Neural progenitor cell (in vitro differentiated cells): ENCODE data around the gene EML5. TPM values are rescaled to one million over a fixed set of nuclear protein-coding genes. Genes with fewer than 3 reads are reported as not detected.
A peak's percentile ranks its signal among the peaks of the same experiment; 100 is the strongest.

ENCODE experiments used
- DNase-seq: peaks from one replicate; pipeline ENCODE4 v3.0.0-alpha.2; 2016; ENCODE audit warnings: low spot score
- H2AFZ ChIP-seq: fragments of 200-600 bp; sonication (generic); replicated peaks from 2 replicates; pipeline ENCODE4 v1.6.1; 2016; ENCODE audit warnings: antibody characterized with exemption
- H3F3A ChIP-seq: fragments of 200-600 bp; sonication (generic); 2 replicates; pipeline ENCODE4 v1.6.1; 2016; ENCODE audit warnings: antibody characterized with exemption, low read depth
- H3K27ac ChIP-seq: fragments of 200-600 bp; sonication (generic); 2 replicates; pipeline ENCODE4 v1.5.1; 2016; ENCODE audit warnings: mild to moderate bottlenecking
- H3K27me3 ChIP-seq: fragments of 200-600 bp; sonication (generic); 2 replicates; pipeline ENCODE4 v1.6.1; 2016; ENCODE audit warnings: mild to moderate bottlenecking, moderate library complexity
- H3K36me3 ChIP-seq: fragments of 200-600 bp; sonication (generic); 2 replicates; pipeline ENCODE4 v1.5.1; 2016
- H3K4me1 ChIP-seq: fragments of 200-600 bp; sonication (generic); 2 replicates; pipeline ENCODE4 v1.6.1; 2016; ENCODE audit warnings: mixed run types
- H3K4me2 ChIP-seq: fragments of 200-600 bp; sonication (generic); 2 replicates; pipeline ENCODE4 v1.6.1; 2016
- H3K4me3 ChIP-seq: fragments of 200-600 bp; sonication (generic); 2 replicates; pipeline ENCODE4 v1.5.1; 2016
- H3K79me2 ChIP-seq: fragments of 200-600 bp; sonication (generic); 2 replicates; pipeline ENCODE4 v1.6.1; 2016; ENCODE audit warnings: low read depth
- H3K9ac ChIP-seq: fragments of 200-600 bp; sonication (generic); 2 replicates; pipeline ENCODE4 v1.6.1; 2016
- H3K9me3 ChIP-seq: fragments of 200-600 bp; sonication (generic); 2 replicates; pipeline ENCODE4 v1.5.1; 2016; ENCODE audit warnings: low read depth
- H4K20me1 ChIP-seq: fragments of 200-600 bp; sonication (generic); 2 replicates; pipeline ENCODE4 v1.6.1; 2016; ENCODE audit warnings: low read depth
- H3K27ac Mint-ChIP-seq: 3 replicates; pipeline ENCODE4 v1.8.0; 2021; ENCODE audit warnings: mixed read lengths
- H3K27me3 Mint-ChIP-seq: 2 replicates; pipeline ENCODE4 v1.8.0; 2022; ENCODE audit warnings: low read depth, mild to moderate bottlenecking, inconsistent platforms, moderate library complexity, mixed read lengths; ENCODE audit not compliant: insufficient read depth
- H3K36me3 Mint-ChIP-seq: 3 replicates; pipeline ENCODE4 v1.8.0; 2021; ENCODE audit warnings: mixed read lengths
- H3K4me1 Mint-ChIP-seq: 3 replicates; pipeline ENCODE4 v1.8.0; 2021; ENCODE audit warnings: mixed read lengths
- H3K4me3 Mint-ChIP-seq: 3 replicates; pipeline ENCODE4 v1.8.0; 2021; ENCODE audit warnings: mild to moderate bottlenecking, moderate library complexity, mixed read lengths
- H3K9me3 Mint-ChIP-seq: 3 replicates; pipeline ENCODE4 v1.8.0; 2020; ENCODE audit warnings: mixed read lengths
- EZH2 ChIP-seq: fragments of 200-600 bp; sonication (generic); IDR thresholded peaks from 2 replicates; pipeline ENCODE4 v1.6.1; 2017; ENCODE audit warnings: antibody characterized with exemption, mild to moderate bottlenecking, moderate library complexity
- EZH2phosphoT487 ChIP-seq: fragments of 200-600 bp; sonication (generic); IDR thresholded peaks from 2 replicates; pipeline ENCODE4 v1.6.1; 2017; ENCODE audit warnings: antibody characterized with exemption
- total RNA-seq: library from RNA; depleted of rRNA; stranded (reverse); fragments of >200 nt; gene quantifications from 2 replicates; pipeline ENCODE4 v1.2.3, GENCODE V29; 2015; ENCODE audit warnings: low replicate concordance
- TF ChIP-seq, protein P1 (sequence below): fragments of 200-600 bp; sonication (generic); IDR thresholded peaks from 2 replicates; pipeline ENCODE4 v1.5.1; 2017; ENCODE audit warnings: antibody characterized with exemption, mild to moderate bottlenecking

The EML5 gene
- 0.71 and 1.0 TPM in 2 replicates for total RNA-seq

DNA sequence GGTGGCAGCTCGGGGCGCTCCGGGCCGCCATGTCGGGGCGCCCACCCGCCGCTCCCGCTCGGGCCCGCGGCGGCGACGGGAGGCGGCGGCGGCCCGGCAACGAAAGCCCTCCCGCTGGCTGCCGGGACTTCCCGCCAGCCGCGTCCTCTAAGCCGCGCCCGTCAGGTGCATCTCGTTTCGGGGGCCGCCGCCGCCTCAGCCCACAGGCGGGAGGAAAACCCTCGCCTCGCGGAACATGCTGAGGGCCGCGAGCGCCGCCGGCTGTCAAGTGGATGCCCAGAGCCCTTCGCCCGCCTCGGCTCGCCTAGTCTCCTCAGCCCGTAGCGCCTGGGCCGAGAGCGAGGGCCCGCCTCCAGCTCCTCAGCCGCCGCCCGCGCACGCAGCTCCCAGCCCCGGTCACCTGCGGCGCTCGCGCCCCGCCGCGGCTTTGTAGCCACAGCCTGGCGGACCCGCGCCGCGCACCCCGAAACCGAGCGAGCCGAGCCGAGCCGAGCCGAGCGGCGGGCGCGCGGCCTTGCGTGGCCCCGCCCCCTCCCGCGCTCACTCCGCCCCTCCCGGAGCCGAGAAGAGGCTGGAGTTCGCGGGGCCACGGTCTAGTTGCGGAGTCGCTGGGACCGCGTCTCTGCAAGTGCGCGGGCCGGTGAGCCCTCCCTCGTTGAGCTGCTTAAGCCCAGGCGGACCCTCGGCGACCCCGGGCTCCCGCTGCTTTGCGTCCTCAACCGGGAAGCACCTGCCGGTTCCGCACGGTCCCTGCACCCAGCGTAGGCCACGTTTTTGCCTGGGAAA is at the start of gene EML5:
Gene EML5, minus strand, starts transcription at position 481 of the 786 bp plus-strand sequence. Its CDS starts 450 bp downstream, at position 31.
- Mint-ChIP-seq H3K4me1 (peaks cover 3% of the 10 kb centered on the region), H3K27me3 (peaks cover 11% of the 10 kb centered on the region), H3K4me3 (peak within 1 kb of the TSS; percentile 88), H3K9me3 (no peaks in the 10 kb centered on the region), H3K27ac (no peak within 1 kb of the TSS), H3K36me3 (no peaks in the 10 kb centered on the region)
- H3K79me2 ChIP-seq = no peaks in the 10 kb centered on the region
- peaks cover 69% of the 10 kb centered on the region for H3K27me3 ChIP-seq
- H3K9ac ChIP-seq = no peak within 1 kb of the TSS
- H3K36me3 ChIP-seq = no peaks in the 10 kb centered on the region
- H3K4me1 ChIP-seq = no peaks in the 10 kb centered on the region
- TF ChIP-seq EZH2phosphoT487 = no peak
- TF ChIP-seq, protein P1, sequence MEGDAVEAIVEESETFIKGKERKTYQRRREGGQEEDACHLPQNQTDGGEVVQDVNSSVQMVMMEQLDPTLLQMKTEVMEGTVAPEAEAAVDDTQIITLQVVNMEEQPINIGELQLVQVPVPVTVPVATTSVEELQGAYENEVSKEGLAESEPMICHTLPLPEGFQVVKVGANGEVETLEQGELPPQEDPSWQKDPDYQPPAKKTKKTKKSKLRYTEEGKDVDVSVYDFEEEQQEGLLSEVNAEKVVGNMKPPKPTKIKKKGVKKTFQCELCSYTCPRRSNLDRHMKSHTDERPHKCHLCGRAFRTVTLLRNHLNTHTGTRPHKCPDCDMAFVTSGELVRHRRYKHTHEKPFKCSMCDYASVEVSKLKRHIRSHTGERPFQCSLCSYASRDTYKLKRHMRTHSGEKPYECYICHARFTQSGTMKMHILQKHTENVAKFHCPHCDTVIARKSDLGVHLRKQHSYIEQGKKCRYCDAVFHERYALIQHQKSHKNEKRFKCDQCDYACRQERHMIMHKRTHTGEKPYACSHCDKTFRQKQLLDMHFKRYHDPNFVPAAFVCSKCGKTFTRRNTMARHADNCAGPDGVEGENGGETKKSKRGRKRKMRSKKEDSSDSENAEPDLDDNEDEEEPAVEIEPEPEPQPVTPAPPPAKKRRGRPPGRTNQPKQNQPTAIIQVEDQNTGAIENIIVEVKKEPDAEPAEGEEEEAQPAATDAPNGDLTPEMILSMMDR = peak; percentile 19
- peaks cover 8% of the 10 kb centered on the region for H4K20me1 ChIP-seq
- H3K27ac ChIP-seq = no peak within 1 kb of the TSS
- H3K4me2 ChIP-seq = peak within 1 kb of the TSS; percentile 82
- peak within 1 kb of the TSS; percentile 63 for H3K4me3 ChIP-seq
- H3K9me3 ChIP-seq = no peaks in the 10 kb centered on the region
- peak within 1 kb of the TSS; percentile 96 for H2AFZ ChIP-seq
- H3F3A ChIP-seq = peaks cover 15% of the 10 kb centered on the region
- DNase-seq = peak; percentile 93

DNA sequence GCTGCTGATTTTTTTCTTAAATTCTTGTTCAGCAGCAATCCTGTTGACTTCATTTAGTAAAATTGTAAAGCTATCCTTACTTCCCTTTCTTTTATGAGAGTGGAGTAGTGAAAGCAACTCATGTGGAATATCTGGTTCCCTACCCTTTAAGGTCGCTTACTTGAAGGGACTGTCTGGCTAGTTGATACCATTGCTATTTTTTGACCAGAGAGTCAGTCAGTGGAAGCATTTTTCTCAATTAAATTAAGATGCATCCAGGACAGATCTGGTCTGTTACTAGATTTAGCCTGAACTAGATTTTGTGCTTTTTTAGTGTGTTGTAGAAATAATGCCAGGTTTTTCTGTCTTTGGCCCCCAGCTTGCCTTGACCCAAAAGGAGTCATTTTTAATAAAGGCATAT is 49.7 kb upstream of the EML5 start:
- Histone ChIP-seq H3F3A (no peaks in the 10 kb centered on the region), H3K27ac (no peak overlapping the region), H3K4me3 (no peak overlapping the region), H3K27me3 (no peaks in the 10 kb centered on the region), H3K36me3 (peaks cover 11% of the 10 kb centered on the region), H3K9ac (no peak overlapping the region), H3K4me1 (no peaks in the 10 kb centered on the region), H2AFZ (no peak overlapping the region), H3K9me3 (no peaks in the 10 kb centered on the region), H3K4me2 (no peak overlapping the region), H3K79me2 (no peaks in the 10 kb centered on the region), H4K20me1 (peaks cover 7% of the 10 kb centered on the region)
- Mint-ChIP-seq H3K36me3 (peaks cover 5% of the 10 kb centered on the region), H3K4me1 (no peaks in the 10 kb centered on the region), H3K9me3 (no peaks in the 10 kb centered on the region), H3K27ac (no peak overlapping the region), H3K4me3 (no peak overlapping the region), H3K27me3 (no peaks in the 10 kb centered on the region)
- TF ChIP-seq, protein P1 = no peak
- TF ChIP-seq EZH2 (no peak), EZH2phosphoT487 (no peak)
- DNase-seq = no peak

DNA sequence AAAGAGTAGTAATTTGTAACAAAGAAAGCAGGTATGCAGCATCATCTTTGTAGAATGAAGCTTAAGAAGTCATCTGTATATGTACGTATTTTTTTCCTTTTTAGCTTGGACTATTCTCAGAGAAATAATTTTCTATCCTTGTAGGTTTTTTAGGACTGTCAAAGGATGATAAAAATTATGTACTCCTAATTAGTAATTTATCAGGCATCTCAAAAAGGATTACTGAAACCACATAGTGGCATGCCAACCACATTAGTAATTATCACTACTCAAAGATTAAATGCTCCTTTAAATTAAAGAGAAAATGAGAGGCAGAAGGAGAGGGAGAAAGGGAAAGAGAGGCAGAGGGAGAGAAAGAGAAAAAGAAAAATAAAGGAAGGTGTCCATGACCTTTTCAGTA is 49.0 kb upstream of the EML5 start:
- Mint-ChIP-seq H3K4me1 (no peaks in the 10 kb centered on the region), H3K27me3 (no peaks in the 10 kb centered on the region), H3K27ac (no peak overlapping the region), H3K9me3 (no peaks in the 10 kb centered on the region), H3K4me3 (no peak overlapping the region), H3K36me3 (peaks cover 7% of the 10 kb centered on the region)
- no peak for DNase-seq
- no peaks in the 10 kb centered on the region for H3K4me1 ChIP-seq
- no peaks in the 10 kb centered on the region for H3K79me2 ChIP-seq
- no peak for TF ChIP-seq EZH2phosphoT487
- TF ChIP-seq, protein P1 = no peak
- no peaks in the 10 kb centered on the region for H3K27me3 ChIP-seq
- H3K9ac ChIP-seq = no peak overlapping the region
- H3K4me3 ChIP-seq = no peak overlapping the region
- no peak overlapping the region for H3K27ac ChIP-seq
- no peak overlapping the region for H2AFZ ChIP-seq
- H4K20me1 ChIP-seq = peaks cover 7% of the 10 kb centered on the region
- H3K9me3 ChIP-seq = no peaks in the 10 kb centered on the region
- peaks cover 11% of the 10 kb centered on the region for H3K36me3 ChIP-seq
- no peak overlapping the region for H3K4me2 ChIP-seq
- H3F3A ChIP-seq = no peaks in the 10 kb centered on the region
